ENCODE results near the gene TRIM44.

DNA sequence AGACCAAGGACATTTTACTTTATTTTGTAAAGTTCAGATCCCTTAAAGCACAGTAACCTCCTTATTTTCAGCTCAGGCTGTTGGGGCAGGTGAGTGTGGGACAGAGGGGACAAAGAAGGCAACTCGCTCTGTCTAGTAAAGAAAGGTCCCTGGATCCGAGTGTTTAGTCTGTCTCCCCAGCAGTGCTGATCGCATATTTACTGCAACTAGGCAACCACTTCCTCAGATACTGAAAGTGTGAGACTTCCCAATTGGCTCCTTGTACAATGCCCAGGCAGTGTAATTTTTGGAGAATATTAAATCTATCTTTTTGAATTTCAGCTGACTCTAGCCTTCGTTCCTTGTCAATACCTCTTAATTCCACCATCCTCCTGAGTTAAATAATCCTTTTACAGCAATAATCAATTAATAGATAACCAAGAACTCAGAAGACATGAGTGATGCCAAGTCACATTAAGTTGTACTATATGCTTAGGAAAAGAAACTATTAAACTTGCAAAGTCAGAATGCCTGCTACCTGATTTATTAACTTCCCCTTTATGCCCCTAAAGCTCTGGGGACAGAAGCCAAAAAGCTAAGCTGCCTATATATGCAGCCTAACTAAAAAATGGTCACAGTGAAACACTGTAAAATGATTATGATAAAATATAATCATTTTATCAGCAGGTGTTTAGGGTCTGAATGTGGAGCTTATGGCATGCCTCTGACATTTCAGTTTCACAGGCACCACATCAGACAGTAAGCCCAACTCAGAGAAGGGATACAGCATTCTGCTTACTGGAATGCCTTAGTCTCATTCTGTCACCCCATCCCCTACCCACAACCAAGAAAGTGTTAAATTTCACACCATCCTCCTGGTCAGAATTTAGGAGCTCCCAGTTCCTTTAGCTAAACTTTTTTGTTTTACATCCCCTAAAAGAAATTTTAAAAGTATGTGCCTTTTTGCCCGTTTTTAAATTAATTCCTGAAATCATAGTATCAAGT lies 138.7 kb downstream of the TRIM44 start:
- no peak for TF ChIP-seq POLR2A (IDR thresholded peaks at IDR 0.05)
- TF ChIP-seq CTCF (IDR thresholded peaks at IDR 0.05): no peak

Data from thyroid gland (tissue), 4 donors.